Endothelial cell of umbilical vein (primary cell): ENCODE data around the gene RGS17. TPM values are rescaled to one million over a fixed set of nuclear protein-coding genes. Genes with fewer than 3 reads are reported as not detected.

Experiments
- BruUV-seq: library from RNA; stranded (reverse); fragments of 400-500 nt; replicated peaks from 2 replicates; lab custom pipeline; 2021; lab: Mats Ljungman, UMichigan
- CTCF ChIA-PET: fragments of 300-600, 350-600 bp; sonication (Branson Sonifier 250); formaldehyde crosslinking; loops from one replicate; lab custom pipeline; 2021; ENCODE audit warnings: antibody characterized with exemption, inconsistent platforms; lab: Charles Lee
- POLR2A ChIA-PET: fragments of 300-600, 350-600 bp; sonication (Branson Sonifier 250); formaldehyde crosslinking; loops from one replicate; lab custom pipeline; 2021; ENCODE audit warnings: antibody characterized with exemption, inconsistent platforms; lab: Charles Lee
- DNase-seq: peaks from one replicate; pipeline ENCODE4 v3.0.0-alpha.2; 2011; ENCODE audit warnings: low read depth, low spot score
- FAIRE-seq: peaks from 2 replicates; lab custom pipeline; 2011; peaks lifted over from hg19 to GRCh38; lab: Jason Lieb, UNC
- H2AFZ ChIP-seq: 2 replicates; pipeline ENCODE4 v1.6.0; 2012; ENCODE audit warnings: low read depth, low read length, control low read depth, inconsistent platforms
- H3K27ac ChIP-seq: 2 replicates; pipeline ENCODE4 v1.5.1; 2011; ENCODE audit warnings: low read depth, mild to moderate bottlenecking, control low read depth, low read length, moderate library complexity; ENCODE audit not compliant: insufficient read depth
- H3K27me3 ChIP-seq, 2 experiments: 2 replicates each; pipeline versions ENCODE4 v1.6.0 to v1.6.1; 2011; ENCODE audit warnings: low read length in 2 of 2, mixed read lengths in 1 of 2; ENCODE audit not compliant: control insufficient read depth in 2 of 2, insufficient read depth in 2 of 2
- H3K36me3 ChIP-seq, 2 experiments: 2 replicates in 1 of 2; 3 replicates in 1 of 2; pipeline ENCODE4 v1.5.1; 2011; ENCODE audit warnings: low read length in 2 of 2, mild to moderate bottlenecking in 1 of 2, moderate library complexity in 1 of 2; ENCODE audit not compliant: control insufficient read depth in 2 of 2, insufficient read depth in 2 of 2; ENCODE audit errors: extremely low read depth in 1 of 2
- H3K4me1 ChIP-seq: 3 replicates; pipeline ENCODE4 v1.5.1; 2011; ENCODE audit warnings: mild to moderate bottlenecking, low read length; ENCODE audit not compliant: control insufficient read depth, insufficient read depth; ENCODE audit errors: extremely low read depth
- H3K4me2 ChIP-seq: 2 replicates; pipeline ENCODE4 v1.6.1; 2011; ENCODE audit warnings: low read length, control low read depth, mixed read lengths; ENCODE audit not compliant: insufficient read depth
- H3K4me3 ChIP-seq, 3 experiments: fragments of 200-600 bp in 1 of 3; sonication (generic), shearing (Covaris generic) in 1 of 3; replicated peaks in 1 of 3; 2 replicates each; pipeline ENCODE4 v1.5.1; 2011 to 2016; ENCODE audit warnings: control low read depth in 3 of 3, low read length in 3 of 3, mild to moderate bottlenecking in 2 of 3, inconsistent platforms in 1 of 3, low read depth in 1 of 3, moderate library complexity in 1 of 3; ENCODE audit not compliant: insufficient read depth in 1 of 3
- H3K79me2 ChIP-seq: 2 replicates; pipeline ENCODE4 v1.6.0; 2012; ENCODE audit warnings: low read length, inconsistent platforms; ENCODE audit not compliant: control insufficient read depth, insufficient read depth
- H3K9ac ChIP-seq: replicated peaks from 2 replicates; pipeline ENCODE3; 2011; ENCODE audit warnings: low read length, control low read depth; ENCODE audit not compliant: insufficient read depth; ENCODE audit errors: extremely low read depth
- H3K9me1 ChIP-seq: replicated peaks from 3 replicates; pipeline ENCODE4 v1.6.0; 2011; ENCODE audit warnings: mild to moderate bottlenecking, low read length; ENCODE audit not compliant: control insufficient read depth, insufficient read depth; ENCODE audit errors: extremely low read depth
- H3K9me3 ChIP-seq: replicated peaks from 2 replicates; pipeline ENCODE4 v1.5.1; 2012; ENCODE audit warnings: low read length, inconsistent platforms; ENCODE audit not compliant: control insufficient read depth, insufficient read depth
- H4K20me1 ChIP-seq: replicated peaks from 2 replicates; pipeline ENCODE3; 2011; ENCODE audit warnings: mild to moderate bottlenecking, low read length; ENCODE audit not compliant: control insufficient read depth, insufficient read depth; ENCODE audit errors: extremely low read depth
- EZH2 ChIP-seq: IDR thresholded peaks from 2 replicates; pipeline ENCODE4 v1.6.1; 2012; ENCODE audit warnings: borderline replicate concordance, low read depth, mild to moderate bottlenecking, moderate library complexity, low read length, inconsistent platforms; ENCODE audit not compliant: severe bottlenecking
- FOS ChIP-seq: IDR thresholded peaks from 2 replicates; pipeline ENCODE4 v1.6.1; 2011; ENCODE audit warnings: mild to moderate bottlenecking, low read length, moderate library complexity, borderline replicate concordance; ENCODE audit not compliant: insufficient read depth
- GATA2 ChIP-seq: IDR thresholded peaks from 2 replicates; pipeline ENCODE4 v1.7.0; 2011; ENCODE audit warnings: low read depth, mild to moderate bottlenecking, moderate library complexity, mixed read lengths, low read length; ENCODE audit not compliant: insufficient read length, insufficient read depth
- JUN ChIP-seq: IDR thresholded peaks from 2 replicates; pipeline ENCODE4 v1.6.1; 2011; ENCODE audit warnings: borderline replicate concordance, low read depth; ENCODE audit not compliant: insufficient read length, insufficient read depth
- MYC ChIP-seq: IDR thresholded peaks from one replicate; pipeline ENCODE4 v1.6.1; 2011; ENCODE audit warnings: mild to moderate bottlenecking, low read depth, low read length
- POLR2A ChIP-seq: IDR thresholded peaks from 2 replicates; pipeline ENCODE4 v1.6.1; 2012; ENCODE audit warnings: low read depth, mild to moderate bottlenecking, control low read depth, low read length
- POLR2AphosphoS5 ChIP-seq: IDR thresholded peaks from 2 replicates; pipeline ENCODE4 v1.6.1; 2012; ENCODE audit warnings: low read depth, mild to moderate bottlenecking, control low read depth, low read length, moderate library complexity; ENCODE audit not compliant: insufficient read depth
- dilution Hi-C: fragments of 300-500 bp; cut with MboI; formaldehyde crosslinking; loops from one replicate; pipeline ENCODE4 v1.15.0; 2019; ENCODE audit warnings: low sequenced_read_pairs; ENCODE audit not compliant: extremely low pct_ligation_motif_present
- intact Hi-C: fragments of 100-400 bp; cut with micrococcal nuclease; formaldehyde crosslinking; loops from one replicate; pipeline ENCODE4 v1.10.0; 2022
- polyA plus RNA-seq, 4 experiments: library from polyadenylated mRNA; depleted of rRNA in 3 of 4; stranded (reverse) in 3 of 4; unstranded in 1 of 4; fragments of >200 nt; gene quantifications; 2 replicates each; pipeline versions ENCODE4 v1.2.1 to v1.2.3, GENCODE V29; 2011 to 2012; ENCODE audit warnings: missing spikeins in 1 of 4
- total RNA-seq: library from RNA; stranded (reverse); gene quantifications from 2 replicates; pipeline ENCODE4 v1.2.3, GENCODE V29; 2021
- TF ChIP-seq, protein P1 (sequence below): IDR thresholded peaks from 2 replicates; pipeline ENCODE4 v1.6.1; 2011; ENCODE audit not compliant: insufficient read depth, insufficient read length
- TF ChIP-seq, protein P2 (sequence below), 2 donors: IDR thresholded peaks; 1 replicate in 1 of 2; 2 replicates in 1 of 2; pipeline ENCODE4 v1.5.1; 2011; ENCODE audit warnings: low read length in 2 of 2, mild to moderate bottlenecking in 2 of 2, moderate library complexity in 2 of 2, control low read depth in 1 of 2, inconsistent platforms in 1 of 2, low read depth in 1 of 2; ENCODE audit not compliant: insufficient read depth in 1 of 2; ENCODE audit errors: extremely low read depth in 1 of 2

The RGS17 gene
- total and polyA plus RNA-seq, 2 donors (not counting 3 experiments of a cell fraction or from before 2014, with no cell fraction given): 0.40 to 1.1 TPM

DNA sequence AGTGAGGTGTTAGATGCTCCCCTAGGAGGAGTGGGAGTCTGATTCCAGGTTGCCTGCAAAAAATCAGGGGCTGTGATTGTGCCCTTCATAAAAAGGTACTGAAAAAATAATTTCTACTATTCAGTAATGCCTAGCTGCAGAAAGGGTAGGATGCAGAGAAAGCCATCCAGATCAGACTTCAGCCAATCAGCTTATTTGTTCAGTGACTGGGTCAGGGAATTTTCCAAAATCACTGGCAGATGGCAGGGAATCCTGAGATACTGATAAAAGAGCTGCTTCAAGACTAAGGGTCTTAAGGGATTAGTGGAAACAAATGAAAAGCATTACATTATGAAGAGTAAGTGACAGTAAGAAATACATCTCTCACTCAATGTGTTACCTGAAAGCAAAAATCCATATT is 85.8 kb downstream of the RGS17 start:
- Histone ChIP-seq H4K20me1 (no peaks in the 10 kb centered on the region), H3K27me3 (no peaks in the 10 kb centered on the region), H2AFZ (no peak overlapping the region), H3K36me3 (no peaks in the 10 kb centered on the region), H3K79me2 (no peaks in the 10 kb centered on the region), H3K9me1 (no peaks in the 10 kb centered on the region), H3K4me1 (peaks cover 8% of the 10 kb centered on the region), H3K4me3 (no peak overlapping the region), H3K9ac (no peak overlapping the region), H3K4me2 (no peak overlapping the region), H3K9me3 (no peaks in the 10 kb centered on the region), H3K27ac (no peak overlapping the region)
- BruUV-seq: no TSS peak
- FAIRE-seq: no peak
- dilution Hi-C loops: no loop called here
- intact Hi-C loops: no loop called here
- CTCF ChIA-PET: interaction anchor here (1.0 to 2.2 kb wide), 3 partner anchors 13 to 186 kb away, joined by 3 to 5 read pairs (median 5); no protein-coding TSS in a partner anchor
- DNase-seq: no peak
- POLR2A ChIA-PET: no interaction called here
- no peak for TF ChIP-seq GATA2
- TF ChIP-seq, protein P1, sequence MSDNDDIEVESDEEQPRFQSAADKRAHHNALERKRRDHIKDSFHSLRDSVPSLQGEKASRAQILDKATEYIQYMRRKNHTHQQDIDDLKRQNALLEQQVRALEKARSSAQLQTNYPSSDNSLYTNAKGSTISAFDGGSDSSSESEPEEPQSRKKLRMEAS: no peak
- TF ChIP-seq FOS: no peak
- no peak for TF ChIP-seq JUN
- no peak for TF ChIP-seq POLR2AphosphoS5
- no peak for TF ChIP-seq MYC
- TF ChIP-seq POLR2A: no peak
- TF ChIP-seq, protein P2, sequence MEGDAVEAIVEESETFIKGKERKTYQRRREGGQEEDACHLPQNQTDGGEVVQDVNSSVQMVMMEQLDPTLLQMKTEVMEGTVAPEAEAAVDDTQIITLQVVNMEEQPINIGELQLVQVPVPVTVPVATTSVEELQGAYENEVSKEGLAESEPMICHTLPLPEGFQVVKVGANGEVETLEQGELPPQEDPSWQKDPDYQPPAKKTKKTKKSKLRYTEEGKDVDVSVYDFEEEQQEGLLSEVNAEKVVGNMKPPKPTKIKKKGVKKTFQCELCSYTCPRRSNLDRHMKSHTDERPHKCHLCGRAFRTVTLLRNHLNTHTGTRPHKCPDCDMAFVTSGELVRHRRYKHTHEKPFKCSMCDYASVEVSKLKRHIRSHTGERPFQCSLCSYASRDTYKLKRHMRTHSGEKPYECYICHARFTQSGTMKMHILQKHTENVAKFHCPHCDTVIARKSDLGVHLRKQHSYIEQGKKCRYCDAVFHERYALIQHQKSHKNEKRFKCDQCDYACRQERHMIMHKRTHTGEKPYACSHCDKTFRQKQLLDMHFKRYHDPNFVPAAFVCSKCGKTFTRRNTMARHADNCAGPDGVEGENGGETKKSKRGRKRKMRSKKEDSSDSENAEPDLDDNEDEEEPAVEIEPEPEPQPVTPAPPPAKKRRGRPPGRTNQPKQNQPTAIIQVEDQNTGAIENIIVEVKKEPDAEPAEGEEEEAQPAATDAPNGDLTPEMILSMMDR (IDR thresholded peaks at IDR 0.05; ENCODE audit: extremely low read depth in 1 of 2, insufficient read depth in 1 of 2, low read depth in 1 of 2, low read length in 2 of 2): no peak
- no peak for TF ChIP-seq EZH2
